HG03469 (cell line): ENCODE data around the gene SPDEF.

Source experiments
- ATAC-seq: cut with Tn5 transposase; IDR thresholded peaks from one replicate; pipeline ENCODE4 v1.9.1; 2021; ENCODE audit warnings: mild to moderate bottlenecking, moderate library complexity, moderate number of reproducible peaks; ENCODE audit not compliant: unreplicated experiment

SPDEF gene

GRCh38 chr6:34556031-34556471, at the start of gene SPDEF:
Gene SPDEF (minus strand): TSS chr6:34556329. CDS start chr6:34544455, 11,874 bp downstream.
- ATAC-seq, result no peak

DNA sequence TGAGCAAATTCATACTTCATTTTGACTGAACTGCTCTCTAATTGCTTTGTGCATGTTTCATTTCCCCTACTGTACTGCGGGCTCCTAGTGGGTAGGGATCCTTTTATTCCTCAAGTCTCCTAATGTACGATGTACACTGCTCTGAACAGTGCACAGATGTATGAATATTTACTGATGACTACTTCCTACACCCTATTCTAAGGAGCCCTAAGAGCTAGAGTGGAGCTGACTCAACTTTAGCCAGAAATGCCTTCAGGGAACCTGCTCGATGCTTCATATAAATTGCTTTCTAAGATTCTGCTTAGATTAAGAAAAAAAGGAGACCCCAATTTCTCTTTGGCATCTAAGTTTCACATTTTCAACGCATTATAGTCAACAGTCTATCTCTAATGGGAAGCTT, 47.6 kb upstream of the SPDEF start:
- no peak for ATAC-seq

DNA sequence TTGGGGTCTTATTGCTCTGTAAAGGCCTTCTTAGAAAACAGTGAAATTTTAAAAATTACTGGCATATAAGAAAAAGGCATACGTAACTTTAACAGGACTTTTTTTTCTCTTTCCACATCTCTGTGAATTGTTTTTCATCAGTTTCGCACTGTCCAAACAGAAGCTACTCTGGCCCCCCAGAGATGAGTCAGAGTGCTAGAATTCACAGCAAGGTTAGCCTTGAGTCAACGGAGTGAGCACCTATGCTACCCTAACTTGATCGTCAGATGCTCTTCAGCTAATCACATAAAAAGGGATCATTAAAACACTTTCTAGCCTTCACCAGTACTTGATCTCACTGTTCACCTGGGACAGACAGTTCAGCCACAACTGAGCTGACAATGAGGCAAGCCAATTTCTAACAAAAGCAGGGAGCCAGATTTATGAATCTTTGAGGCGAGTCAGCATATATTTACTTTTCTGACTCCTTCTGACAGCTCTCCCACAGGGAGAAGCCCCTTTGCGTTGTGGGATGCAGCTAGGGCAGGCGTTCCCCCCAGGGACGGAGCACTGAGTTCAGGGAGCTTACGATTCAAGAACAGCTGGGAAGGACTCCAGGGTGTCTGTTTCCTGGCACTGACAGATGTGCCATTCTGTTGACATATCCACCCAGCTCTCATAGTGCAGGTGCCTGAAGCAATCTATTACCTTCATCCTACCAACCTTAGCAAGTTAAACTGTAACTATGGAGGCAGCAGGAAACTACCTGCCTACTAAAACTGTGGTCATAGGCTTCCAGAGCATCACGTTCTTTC, 46.4 kb upstream of the SPDEF start:
- ATAC-seq, result no peak

GRCh38 chr6:34601706-34602105, 45.6 kb upstream of the SPDEF start:
- no peak for ATAC-seq

DNA sequence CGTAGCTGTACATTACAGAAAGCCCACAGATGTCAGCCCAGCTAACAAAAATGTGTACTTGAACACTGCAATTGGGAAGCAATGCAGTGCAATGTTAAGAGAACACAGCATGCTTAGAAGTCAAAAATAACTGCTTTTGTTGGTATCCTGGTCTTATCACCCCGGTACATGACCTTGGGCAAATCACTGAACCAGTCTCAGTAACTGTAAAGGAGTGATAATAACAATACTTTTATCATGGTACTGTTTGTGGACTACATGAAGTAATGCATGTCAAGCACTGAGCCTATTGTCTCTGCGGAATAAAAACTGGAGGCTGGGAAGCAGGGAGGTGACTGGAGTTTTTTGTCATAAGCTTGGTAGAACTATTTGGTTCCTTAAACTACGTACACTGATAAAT, 44.7 kb upstream of the SPDEF start:
- ATAC-seq, result no peak

DNA sequence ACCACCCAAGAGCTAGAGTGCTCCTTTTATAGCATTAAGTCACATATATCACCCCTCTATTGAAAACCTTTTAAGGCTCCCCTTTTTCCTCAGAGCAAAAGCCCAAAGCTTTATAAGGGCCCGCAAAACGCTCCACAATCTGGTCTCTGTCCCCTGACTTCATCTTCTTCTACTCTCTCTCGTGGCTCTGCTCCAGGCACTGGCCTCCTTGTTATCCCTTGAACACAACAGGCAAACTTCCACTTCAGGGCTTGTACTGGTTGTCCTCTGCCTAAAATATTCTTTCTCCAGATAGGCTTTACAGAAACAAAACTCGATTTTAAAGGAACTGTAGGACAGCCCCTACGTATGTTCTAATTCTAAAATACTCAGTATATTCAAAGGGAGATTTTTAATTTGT, 44.0 kb upstream of the SPDEF start:
- ATAC-seq, result no peak

DNA sequence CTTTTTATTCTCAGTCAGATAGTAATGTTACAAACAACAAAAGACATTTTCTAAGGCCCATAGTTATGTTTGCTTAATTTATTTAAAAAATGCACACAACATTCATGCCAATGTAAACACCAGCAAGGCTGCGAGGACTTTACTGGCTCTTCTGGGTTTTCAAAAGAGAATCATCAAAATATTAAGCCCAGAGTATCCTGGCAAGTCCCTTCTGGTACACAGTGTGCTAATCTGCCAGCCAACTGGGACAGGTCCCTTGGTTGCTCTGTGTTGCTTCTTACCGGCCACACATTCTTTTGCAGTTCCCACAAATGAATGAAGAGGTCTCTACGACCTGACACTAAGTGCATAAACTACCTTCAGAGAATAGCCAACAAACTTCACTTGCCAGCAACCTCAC, 42.6 kb upstream of the SPDEF start:
- no peak for ATAC-seq

GRCh38 chr6:34597605-34598353, 41.6 kb upstream of the SPDEF start:
- ATAC-seq, result no peak

DNA sequence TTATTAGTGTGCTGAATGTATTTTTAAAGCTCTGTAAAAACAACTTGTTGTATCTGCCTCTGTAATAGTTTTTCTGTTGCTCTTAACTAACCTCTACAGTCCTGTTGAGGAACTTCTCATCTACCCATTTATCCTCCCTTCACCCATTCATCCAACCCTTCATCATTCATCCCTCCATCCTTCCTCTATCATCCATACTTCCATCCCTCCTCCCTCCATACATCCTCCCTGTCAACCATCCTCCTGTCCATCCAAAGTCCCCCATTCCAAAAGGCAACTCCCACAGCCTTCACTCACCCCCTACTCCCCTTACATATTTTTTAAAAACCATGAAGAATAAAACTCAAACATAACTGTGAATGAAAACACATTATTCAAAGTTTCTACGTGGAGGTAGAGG, 40.7 kb upstream of the SPDEF start:
- no peak for ATAC-seq

DNA sequence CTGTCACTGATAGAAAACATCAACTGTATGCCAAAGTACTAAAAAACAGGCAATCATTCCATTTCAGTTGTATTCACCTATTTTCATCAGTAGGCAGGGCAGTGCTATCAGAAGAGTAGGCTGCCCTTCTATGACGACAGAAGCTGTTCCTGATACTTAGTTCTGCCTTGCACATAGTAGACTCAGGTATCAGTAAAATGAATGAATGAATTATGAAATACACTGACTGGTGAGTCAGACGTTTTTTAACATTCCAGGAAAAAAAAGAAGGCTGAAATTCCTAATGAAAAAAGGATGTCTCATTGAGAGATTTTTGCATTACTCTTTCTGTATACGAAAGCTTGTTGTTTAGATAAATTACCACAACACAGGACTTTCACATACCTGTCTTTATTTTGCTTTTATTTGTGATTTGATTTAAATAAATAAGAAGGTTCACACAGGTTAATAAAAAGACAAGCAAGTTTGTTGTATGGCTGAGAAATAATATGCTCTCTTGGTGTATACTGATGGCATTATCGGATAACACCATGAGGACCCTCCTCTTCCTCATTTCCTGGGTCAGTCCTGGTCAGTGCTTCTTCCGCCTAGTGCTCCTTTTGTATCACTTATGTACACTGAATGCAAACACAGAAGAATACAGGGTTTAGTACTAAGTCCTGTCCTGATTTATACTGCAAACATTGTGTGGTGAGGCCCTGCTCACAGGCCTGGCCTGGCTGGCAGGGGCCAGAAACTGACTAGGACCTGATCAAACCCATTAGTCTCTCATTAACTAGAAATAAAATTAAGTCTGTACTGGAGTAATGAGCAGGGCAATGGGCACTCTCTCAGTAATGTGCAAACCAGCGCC, 39.4 kb upstream of the SPDEF start:
- no peak for ATAC-seq

GRCh38 chr6:34593701-34594100, 37.6 kb upstream of the SPDEF start:
- ATAC-seq, result no peak

GRCh38 chr6:34592208-34592952, 36.3 kb upstream of the SPDEF start:
- no peak for ATAC-seq

GRCh38 chr6:34589691-34590090, 33.6 kb upstream of the SPDEF start:
- ATAC-seq, result no peak

- ATAC-seq, result no peak
Observed at GRCh38 chr6:34589140-34589539, 33.0 kb upstream of the SPDEF start.

DNA sequence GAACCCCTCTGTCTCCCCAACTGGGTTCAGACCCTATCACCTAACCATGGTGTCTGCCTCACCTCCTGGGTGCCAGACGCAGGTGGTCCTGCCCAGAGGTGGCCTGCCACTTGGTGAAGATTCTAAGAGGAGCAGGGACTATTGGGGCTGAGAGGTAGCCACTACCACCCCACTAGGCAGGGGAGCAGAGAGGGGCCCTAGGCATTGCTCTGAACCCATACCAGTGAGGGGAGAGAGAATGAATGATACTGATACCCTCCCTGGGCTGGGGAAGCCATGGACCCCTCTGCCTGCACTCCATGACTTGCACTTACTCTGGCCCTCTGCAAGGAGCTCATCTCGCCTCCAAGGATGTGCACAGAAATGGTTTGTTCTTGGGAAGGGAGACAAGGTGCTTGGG, 31.7 kb upstream of the SPDEF start:
- no peak for ATAC-seq

DNA sequence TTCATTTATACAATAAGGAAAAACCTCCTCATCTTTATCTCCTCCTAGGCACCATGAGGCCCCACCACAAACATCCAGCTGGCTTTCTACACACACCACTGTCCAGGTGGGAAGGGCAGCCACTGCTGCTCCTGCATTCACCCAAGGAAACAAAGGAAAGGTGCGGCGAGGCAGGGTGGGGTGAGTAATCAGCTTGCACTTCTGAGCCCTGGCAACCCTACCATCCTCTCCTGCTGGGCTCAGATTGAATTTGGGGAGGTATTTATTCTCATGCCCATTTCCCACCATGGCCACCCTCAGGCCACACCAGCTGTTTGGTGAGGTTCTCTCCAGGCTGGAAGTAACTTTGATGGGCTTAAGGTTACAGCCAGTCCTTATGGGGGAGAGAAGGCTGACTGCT, 31.2 kb upstream of the SPDEF start:
- ATAC-seq, result no peak

DNA sequence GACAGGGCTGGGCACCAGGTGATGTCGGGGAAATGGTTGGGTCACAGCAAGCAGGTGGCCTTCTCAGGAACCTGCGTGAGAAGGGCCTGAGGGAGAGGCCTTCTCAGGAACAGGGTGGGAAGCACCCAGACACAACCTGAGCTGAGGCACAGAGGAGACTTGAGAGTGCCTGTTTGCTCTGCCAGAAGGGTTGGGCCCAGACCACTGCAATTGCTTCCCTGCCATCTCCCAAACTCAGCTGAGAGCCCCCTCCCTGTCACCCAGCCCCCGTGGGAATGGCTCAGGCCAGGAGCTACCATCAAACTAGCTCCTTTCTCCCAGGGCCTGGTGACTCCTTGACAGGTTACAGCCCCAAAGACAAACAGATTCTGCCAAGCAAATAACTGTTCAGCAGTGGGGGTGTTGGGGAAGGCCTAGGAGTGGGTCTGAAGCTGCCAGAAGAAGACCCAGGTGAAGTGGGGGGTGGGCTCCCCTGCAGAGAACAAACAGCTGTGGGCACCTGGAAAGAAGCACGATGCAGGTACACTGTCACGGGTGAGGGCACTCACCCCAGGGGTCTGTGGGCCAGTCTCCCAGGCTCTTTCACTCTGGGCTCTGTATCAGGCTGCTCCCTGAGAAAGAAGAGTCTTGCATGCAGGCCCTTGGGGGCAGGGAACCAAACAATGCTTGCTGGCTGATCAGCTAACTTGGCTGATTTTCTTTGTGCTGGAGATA, 30.4 kb upstream of the SPDEF start:
- no peak for ATAC-seq

GRCh38 chr6:34585512-34586061, 29.5 kb upstream of the SPDEF start:
- no peak for ATAC-seq

DNA sequence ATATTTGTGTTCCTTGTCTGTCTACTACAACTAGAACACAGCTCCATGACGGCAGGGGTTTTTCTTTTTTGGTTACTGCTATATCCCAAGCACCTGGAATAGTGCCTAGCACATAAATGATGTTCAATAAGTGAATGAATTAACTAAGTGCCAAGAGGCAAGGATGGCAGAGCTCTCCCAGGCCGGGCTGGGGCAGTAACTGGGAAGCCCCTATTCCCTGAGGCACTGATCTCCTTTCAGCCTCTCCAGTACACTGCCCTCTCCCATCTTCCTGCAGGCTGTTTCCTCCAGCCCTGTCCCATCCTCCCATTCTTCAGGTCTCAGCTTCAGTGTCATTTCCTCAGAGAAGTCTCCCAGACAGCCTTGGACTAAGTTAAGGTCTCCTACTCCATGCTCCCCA, 29.0 kb upstream of the SPDEF start:
- no peak for ATAC-seq

DNA sequence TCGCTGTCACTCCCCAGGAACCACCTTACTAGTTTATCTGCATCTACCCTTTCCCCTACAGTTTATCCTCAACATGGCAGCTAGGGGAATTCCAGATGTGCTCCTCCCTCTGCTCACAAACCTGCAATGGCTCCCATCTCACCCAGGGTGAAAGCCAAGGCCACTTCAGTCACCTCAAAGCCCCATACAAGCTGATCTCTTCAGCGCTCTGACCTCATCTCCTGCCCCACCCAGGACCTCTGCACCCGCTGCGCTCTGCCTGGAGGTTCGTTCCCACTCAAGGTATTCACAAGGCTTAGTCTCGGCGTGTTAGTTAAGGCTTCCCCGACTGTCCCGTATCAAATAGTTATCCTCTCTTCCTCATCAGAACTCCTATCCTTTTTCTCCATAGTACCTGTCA, 28.6 kb upstream of the SPDEF start:
- no peak for ATAC-seq
